ENCODE results near the gene MRM2.

The MRM2 gene

DNA sequence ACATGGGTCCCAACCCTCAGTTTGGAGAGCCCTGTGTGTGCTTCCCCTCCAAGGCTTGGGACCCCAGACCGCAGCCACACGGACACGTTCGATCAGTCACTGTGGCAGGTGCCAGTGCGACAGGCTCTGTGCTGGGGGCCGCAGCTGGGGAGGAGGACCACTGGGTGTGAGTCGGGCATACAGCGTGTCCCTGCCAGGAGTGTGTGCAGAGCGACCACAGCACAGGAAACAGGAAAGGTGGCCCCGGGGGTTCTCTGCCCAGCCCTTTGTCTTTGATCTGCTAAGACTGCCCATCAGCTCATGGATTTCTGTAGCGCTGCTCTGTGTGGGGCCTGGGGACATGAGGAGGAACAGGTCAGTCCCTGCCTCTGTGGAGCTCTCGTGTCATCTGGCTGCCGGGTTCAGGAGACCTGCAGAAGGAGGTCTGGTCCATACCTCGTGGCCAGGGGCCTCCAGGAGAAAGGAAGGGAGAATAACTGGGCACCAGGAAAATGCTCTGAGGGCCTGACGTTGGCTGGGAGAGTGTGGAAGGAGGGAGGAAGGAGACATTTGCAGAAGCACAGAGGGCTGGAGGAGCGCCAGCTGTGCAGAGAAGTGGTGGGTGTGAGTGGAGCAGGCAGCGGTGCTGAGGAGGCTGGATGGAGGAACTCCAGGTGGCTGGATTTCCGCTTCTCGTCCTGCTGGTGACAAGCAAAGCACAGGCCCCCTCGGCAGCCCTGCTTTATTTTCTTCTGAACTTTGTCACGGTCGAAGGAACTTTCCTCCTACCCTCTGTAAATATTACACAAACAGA, 4.1 kb upstream of the MRM2 start:
- DNase-seq (ENCODE audit: low spot score): no peak

DNA sequence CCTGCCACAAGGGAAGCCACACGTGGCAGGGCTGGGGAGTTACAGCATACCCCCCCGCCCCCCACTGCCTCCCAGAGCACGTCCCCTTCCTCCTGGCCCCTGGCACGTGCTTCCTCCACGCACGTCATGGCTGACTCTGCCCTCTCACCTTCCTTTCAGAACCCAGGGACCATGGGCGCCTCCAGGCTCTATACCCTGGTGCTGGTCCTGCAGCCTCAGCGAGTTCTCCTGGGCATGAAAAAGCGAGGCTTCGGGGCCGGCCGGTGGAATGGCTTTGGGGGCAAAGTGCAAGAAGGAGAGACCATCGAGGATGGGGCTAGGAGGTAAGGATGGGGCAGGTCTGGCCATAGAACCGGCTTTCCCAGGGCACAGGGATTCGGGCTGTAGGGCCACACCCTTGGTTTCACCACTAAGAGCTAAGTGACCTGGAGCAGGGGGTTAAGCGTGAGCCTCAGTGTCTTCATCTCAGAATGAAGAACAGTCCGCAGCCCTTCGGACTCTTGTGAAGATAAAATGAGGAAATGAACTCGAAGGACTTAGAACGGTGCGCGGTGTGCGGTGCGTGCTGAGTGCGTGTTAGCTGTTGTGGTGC, 2.5 kb upstream of the MRM2 start:
- DNase-seq (ENCODE audit: low spot score): no peak

GRCh38 chr7:2243458-2243857, 1.5 kb upstream of the MRM2 start:
- no peak for DNase-seq (ENCODE audit: low spot score)

- DNase-seq (ENCODE audit: low spot score): peak; percentile 34
These were observed 780 bp upstream of the MRM2 start for GRCh38 chr7:2242541-2243429.

DNA sequence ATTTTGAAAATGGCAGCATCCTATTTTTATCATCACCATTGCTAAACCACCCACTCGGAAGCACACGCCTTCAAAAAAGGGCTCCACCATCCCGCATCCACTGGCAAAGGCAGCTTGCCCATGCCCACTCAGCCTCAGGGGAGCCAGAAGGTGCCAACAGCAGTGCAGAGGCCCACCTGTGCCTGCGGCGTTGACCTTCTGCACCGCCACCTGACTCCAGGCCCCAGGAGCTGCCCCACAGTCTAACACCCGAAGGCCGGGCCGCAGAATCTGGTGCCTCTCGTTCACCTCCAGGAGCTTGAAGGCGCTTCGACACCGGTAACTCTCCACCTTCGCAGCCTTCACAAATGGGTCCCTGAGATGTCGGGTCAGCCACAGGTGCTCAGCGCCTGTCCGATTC, 2.8 kb downstream of the MRM2 start:
- DNase-seq (ENCODE audit: low spot score): no peak

GRCh38 chr7:2237109-2237602, 4.8 kb downstream of the MRM2 start:
- DNase-seq (ENCODE audit: low spot score): no peak

DNA sequence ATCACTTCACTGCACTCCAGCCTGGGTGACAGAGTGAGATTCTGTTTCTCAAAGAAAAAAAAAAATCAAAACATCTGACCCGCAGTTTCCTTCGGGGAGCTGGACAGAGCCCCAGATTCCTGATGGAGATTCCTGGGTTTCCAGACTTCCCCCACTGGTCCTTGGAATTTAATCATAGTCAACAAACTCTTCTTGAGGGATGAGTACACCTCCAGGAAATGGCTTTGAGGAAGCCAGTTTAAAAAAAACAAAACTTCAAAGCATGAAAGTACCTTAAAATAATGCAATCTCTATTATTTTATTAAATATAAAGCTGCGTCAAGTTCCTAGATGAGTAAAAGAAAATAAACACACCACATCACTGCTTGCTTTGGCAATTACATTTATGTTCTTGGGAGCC, 8.1 kb downstream of the MRM2 start:
- DNase-seq (ENCODE audit: low spot score): no peak

- DNase-seq (ENCODE audit: low spot score): peak; percentile 89
These were observed 9.1 kb downstream of the MRM2 start, which contains the start of gene MAD1L1 for GRCh38 chr7:2232766-2233520. MAD1L1 (minus strand) TSS chr7:2232945; CDS start chr7:2230133, 2,812 bp downstream.

GRCh38 chr7:2231992-2232765, 9.8 kb downstream of the MRM2 start:
- DNase-seq (ENCODE audit: low spot score): peak; percentile 3

- no peak for DNase-seq (ENCODE audit: low spot score)
These were observed 11.1 kb downstream of the MRM2 start for GRCh38 chr7:2230882-2231281.

GRCh38 chr7:2230226-2230625, 11.8 kb downstream of the MRM2 start:
- no peak for DNase-seq (ENCODE audit: low spot score)

DNA sequence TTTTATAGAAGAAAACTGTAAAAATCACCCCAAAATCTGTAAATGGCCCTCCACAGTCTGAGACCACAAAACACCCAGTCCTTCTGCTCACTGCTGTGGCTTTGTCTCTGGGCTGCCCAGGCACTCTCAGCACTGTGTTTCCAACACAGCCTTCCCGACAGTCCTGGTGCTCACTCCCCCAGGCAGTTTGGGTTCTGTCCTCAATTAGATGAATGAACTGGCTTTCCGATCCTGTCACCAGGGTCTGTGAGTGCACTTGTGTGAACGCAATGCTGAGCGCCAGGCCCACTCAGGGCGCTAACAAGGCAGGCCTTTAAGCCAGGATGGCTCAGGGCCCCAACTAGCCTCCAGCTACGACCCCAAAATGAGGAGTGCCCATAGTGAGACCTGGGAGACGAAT, 12.5 kb downstream of the MRM2 start:
- no peak for DNase-seq (ENCODE audit: low spot score)

- no peak for DNase-seq (ENCODE audit: low spot score)
These were observed 13.1 kb downstream of the MRM2 start for GRCh38 chr7:2228921-2229320.

DNA sequence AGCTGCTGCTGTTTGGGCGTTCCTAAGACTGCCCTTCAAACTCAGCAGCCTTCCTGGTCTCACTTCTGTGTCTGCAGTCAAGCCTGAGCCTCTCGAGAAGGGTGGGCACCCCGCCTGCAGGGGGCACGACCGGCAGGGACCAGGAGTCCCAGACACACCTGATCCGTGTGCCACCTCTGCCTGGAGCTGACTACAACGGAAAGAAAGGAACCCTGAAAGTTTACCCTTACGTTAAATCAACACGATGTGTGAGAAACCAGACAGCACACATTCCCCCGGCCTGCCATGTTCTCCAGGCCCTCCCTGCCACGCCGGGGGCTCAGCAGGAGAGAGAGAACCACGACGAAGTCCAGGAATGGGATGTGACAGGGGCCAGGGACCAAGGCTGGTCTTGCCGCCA, 14.3 kb downstream of the MRM2 start:
- no peak for DNase-seq (ENCODE audit: low spot score)

DNA sequence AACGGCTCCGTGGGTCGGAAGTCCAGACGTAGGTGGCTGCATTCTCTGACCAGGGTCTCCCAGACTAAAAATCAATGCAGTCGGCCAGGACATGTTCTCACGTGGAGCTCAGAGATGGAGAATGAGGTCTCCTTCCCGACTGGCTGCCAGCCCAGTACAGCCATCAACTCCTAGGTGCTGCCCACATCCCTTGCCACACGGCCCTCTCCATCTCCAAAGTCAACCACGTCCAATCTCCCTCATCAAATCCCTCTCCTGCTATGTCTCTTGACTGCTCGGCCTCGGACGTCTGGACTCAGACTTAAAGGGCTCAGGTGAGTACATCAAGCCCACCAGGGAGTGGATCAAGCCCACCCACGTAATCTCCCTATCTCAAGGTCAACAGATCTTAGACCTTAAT, 16.2 kb downstream of the MRM2 start:
- no peak for DNase-seq (ENCODE audit: low spot score)

DNA sequence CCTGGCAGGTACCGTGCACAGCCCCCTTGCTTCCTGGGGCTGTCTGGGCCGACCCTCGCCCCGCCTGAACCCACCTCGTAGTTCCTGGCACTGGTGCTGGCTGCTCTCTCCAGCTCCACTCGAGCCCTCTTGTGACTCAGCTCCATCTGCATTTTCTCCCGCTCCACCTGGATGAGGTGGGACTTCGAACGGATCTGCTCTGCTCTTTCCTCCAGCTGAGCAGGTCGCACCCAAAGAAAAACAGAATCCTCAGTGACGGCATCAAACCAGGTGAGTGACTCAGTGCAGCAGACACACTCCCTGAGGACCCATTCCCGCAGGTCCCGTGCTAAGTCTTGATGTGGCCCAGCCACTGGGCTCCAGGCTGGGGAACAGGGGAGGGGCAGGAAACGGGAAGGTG, 16.7 kb downstream of the MRM2 start:
- peak; percentile 85 for DNase-seq (ENCODE audit: low spot score)

DNA sequence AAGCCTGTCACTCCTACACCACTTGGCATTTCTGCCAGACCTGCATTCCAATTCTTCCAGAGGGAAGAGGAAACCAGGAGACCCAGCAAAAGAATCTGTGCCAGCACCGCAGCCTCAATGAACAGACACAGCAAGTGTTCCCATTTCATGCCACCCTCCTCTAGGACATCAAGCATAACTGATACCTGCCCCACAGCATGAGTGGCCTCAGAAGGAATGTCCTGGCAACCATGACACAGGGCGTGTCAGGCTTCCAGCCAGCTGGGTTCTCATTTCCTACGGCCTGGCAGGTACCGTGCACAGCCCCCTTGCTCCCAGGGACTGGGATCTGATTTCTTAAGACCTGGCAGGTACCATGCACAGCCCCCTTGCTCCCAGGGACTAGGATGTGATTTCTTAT, 17.1 kb downstream of the MRM2 start:
- peak; percentile 86 for DNase-seq (ENCODE audit: low spot score)

DNA sequence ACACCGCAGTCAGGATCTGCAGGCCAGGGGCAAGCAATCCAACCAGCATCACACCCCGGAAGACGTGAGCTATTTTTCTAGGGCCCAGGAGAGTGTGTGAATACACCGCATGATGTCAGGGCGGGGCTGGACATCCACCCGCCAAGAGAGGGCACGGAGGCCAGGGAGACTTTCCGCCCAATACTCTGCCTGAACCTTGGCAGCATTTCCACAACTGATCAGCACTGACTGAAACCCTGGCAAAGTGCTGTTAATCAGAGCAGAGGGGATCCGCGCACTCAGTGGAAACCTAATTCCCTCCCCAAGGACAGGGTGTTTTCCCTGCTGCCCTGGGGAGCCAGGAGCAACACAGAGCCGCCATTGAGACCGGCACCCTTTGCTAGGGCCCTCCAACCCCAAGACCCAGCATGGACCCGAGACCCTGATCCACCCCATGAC, 17.5 kb downstream of the MRM2 start:
- no peak for DNase-seq (ENCODE audit: low spot score)

DNA sequence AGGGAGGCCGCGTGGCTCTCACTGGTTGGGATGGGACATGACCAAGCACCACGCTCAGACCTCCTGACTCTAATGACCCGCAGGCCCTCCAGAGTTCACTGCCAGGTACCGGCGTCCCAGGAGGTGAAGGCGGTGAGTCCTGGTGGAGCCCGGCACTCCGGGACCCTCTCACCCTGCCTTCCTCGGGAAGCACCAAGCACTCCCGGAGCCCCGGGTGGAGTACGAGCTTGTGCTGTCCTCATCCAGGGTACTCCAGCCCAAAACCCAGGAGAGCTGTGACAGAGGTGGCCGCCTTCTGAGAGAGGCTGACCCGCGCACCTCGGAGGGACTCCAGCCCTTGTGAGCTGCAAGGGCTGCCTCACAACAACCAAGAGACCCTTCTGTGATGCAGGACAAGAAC, 18.7 kb downstream of the MRM2 start:
- DNase-seq (ENCODE audit: low spot score): no peak

- no peak for DNase-seq (ENCODE audit: low spot score)
These were observed 19.5 kb downstream of the MRM2 start for GRCh38 chr7:2222516-2222915.

DNA sequence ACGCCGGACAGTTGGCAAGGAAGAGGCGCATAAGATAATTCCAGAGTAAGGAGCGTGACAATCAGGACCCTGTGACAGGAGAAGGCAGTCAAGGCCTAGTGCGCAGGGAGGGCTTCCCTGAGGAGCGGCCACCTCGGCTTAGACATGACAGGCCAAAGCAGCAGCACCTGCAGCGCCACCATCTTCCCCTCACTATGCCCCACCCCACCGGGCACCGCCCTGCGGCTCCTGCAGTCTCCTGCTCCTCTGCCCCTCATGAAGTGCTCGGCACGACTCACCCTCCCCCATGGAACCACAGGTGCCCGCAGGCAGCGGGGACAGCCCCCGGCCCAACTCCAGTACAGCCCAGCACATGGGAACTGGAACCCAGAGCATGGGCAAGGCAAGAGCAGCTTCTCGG, 21.1 kb downstream of the MRM2 start:
- DNase-seq (ENCODE audit: low spot score): no peak

Measured in kidney tubule cell (primary cell).